Retinal pigment epithelial cell (primary cell): ENCODE measurements around the gene TPCN1.

Source experiments
- DNase-seq: peaks from one replicate; pipeline ENCODE4 v3.0.0-alpha.2; 2010; ENCODE audit warnings: low read depth
- H3K4me3 ChIP-seq: 2 replicates; pipeline ENCODE4 v1.5.1; 2011; ENCODE audit warnings: mild to moderate bottlenecking, low read length, control low read depth, moderate library complexity
- CTCF ChIP-seq: conservative IDR thresholded peaks from 2 replicates; pipeline ENCODE4 v1.5.1; 2011; ENCODE audit warnings: low read depth, low read length, control low read depth, inconsistent platforms

TPCN1 gene

GRCh38 chr12:113287899-113288282, 66.6 kb downstream of the TPCN1 start:
- no peak for DNase-seq
- no peak overlapping the region for H3K4me3 ChIP-seq
- TF ChIP-seq CTCF, result no peak

DNA sequence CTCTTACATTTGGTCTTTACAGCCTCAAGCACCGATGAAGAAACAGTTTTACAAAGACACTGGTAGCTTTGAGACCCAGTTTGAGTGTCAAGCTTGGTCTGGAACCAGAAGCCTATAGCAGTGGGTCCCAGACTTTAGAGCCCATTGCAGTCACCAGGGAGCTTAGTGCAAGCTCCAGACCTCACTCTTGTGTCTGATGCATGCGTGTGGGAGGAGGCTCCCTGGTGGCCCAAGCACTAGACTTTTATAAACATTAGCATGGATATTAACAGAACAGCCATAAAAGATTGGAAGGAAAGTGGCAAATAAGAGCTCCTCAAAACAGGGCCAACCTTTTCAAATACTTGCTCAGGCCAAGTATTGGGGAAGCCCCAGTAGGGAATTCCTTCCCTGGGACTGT, 68.1 kb downstream of the TPCN1 start:
- H3K4me3 ChIP-seq, result no peak overlapping the region
- DNase-seq, result no peak
- no peak for TF ChIP-seq CTCF

- no peak overlapping the region for H3K4me3 ChIP-seq
- DNase-seq, result no peak
- no peak for TF ChIP-seq CTCF
Measured at GRCh38 chr12:113290506-113290905, 69.2 kb downstream of the TPCN1 start.

DNA sequence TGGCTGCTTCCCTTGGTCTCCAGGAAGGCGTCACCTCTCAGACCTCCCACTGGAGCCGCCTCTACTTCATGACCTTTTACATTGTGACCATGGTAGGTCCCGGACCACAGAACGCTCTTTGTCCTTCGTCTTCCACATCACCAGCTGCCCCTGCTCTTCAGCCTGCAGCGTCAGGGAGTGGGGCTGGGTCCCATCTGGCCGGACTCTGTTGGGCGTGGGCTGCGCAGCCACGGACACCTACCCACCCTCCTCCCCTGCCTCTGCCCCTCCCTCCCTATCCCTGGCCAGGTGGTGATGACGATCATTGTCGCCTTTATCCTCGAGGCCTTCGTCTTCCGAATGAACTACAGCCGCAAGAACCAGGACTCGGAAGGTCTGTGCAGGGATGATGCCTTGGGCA, 70.3 kb downstream of the TPCN1 start:
- no peak overlapping the region for H3K4me3 ChIP-seq
- TF ChIP-seq CTCF, result no peak
- no peak for DNase-seq

GRCh38 chr12:113292091-113292490, 70.8 kb downstream of the TPCN1 start:
- no peak for DNase-seq

DNA sequence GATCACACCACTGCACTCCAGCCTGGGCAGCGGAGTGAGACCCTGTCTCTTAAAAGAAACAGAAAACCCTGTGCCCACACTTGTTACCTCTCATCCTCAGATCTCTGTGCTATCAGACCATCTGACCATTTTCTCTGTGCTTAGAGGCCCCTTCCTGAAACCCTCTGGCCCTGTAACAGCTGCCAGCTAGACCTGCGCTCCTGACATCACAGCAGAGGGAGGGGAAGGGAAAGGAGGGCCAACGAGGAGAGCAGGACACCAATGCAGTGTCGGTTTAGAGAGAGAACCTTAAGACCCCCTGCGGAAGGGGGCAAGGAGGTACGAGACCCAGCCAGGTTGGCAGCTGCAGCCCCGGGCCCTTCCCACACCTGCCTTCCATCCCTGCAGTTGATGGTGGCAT, 71.3 kb downstream of the TPCN1 start:
- no peak overlapping the region for H3K4me3 ChIP-seq
- no peak for TF ChIP-seq CTCF
- no peak for DNase-seq

More at GRCh38 chr12:113292091-113292490, 70.8 kb downstream of the TPCN1 start:
- no peak overlapping the region for H3K4me3 ChIP-seq
- TF ChIP-seq CTCF, result no peak

DNA sequence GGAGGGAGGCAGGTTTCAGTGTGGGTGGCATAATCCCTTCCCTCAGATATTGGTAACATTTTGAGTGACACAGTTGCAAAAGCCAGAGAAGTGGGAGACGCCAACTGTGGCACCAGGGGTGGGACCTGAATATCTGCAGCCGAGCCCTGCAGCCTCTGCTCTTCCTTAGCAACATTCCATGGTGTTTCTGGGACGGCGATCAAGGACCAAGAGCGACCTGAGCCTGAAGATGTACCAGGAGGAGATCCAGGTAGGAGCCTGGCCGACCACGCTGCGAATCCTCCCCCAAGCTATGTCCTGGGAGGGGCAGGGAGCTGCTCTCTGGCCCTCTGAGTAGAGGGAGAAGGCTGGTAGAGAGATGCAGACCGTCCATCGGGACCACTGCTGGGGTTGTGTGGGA, 71.8 kb downstream of the TPCN1 start:
- no peak for TF ChIP-seq CTCF
- DNase-seq, result no peak
- H3K4me3 ChIP-seq, result no peak overlapping the region
